Inflammatory macrophage treated with lipopolysaccharide for 1 hour (primary cell): ENCODE results near the gene MARCHF9.

Experiments used
- DNase-seq, 2 donors: peaks; one replicate each; pipeline ENCODE4 v3.0.0-alpha.2; 2020 to 2022

MARCHF9 gene

GRCh38 chr12:57739387-57739786 is 15.5 kb upstream of the MARCHF9 start:
- no peak for DNase-seq

GRCh38 chr12:57739914-57740538 is 14.9 kb upstream of the MARCHF9 start:
- no peak for DNase-seq

GRCh38 chr12:57740656-57741412 is 14.1 kb upstream of the MARCHF9 start:
- no peak for DNase-seq

- DNase-seq: no peak
Measured at GRCh38 chr12:57741413-57741789, 13.5 kb upstream of the MARCHF9 start.

GRCh38 chr12:57741844-57742738 is 12.8 kb upstream of the MARCHF9 start:
- peak; percentile 40 to 55 for DNase-seq

GRCh38 chr12:57743769-57744168 is 11.1 kb upstream of the MARCHF9 start:
- no peak for DNase-seq

GRCh38 chr12:57744194-57744776 is 10.6 kb upstream of the MARCHF9 start:
- peak; percentile 78 to 96 for DNase-seq

GRCh38 chr12:57744777-57745484 is 10.0 kb upstream of the MARCHF9 start, which contains the start of gene TSPAN31:
TSPAN31 (plus strand) TSS chr12:57745039; CDS start chr12:57745155, 116 bp downstream.
- DNase-seq: peak; percentile 98

GRCh38 chr12:57745485-57745881 is 9.4 kb upstream of the MARCHF9 start:
- peak in 1 of 2 donors; percentile 57 for DNase-seq

- no peak for DNase-seq
Measured at GRCh38 chr12:57746025-57746424, 8.9 kb upstream of the MARCHF9 start.

- DNase-seq: no peak
Measured at GRCh38 chr12:57749061-57749460, 5.8 kb upstream of the MARCHF9 start.

GRCh38 chr12:57750561-57751431 is 4.1 kb upstream of the MARCHF9 start:
- DNase-seq: no peak

GRCh38 chr12:57751432-57751787 is 3.5 kb upstream of the MARCHF9 start:
- no peak for DNase-seq

- peak; percentile 95 to 97 for DNase-seq
Measured at GRCh38 chr12:57751788-57752667, 2.9 kb upstream of the MARCHF9 start, which contains the start of gene CDK4. CDK4 (minus strand) TSS chr12:57752310; CDS start chr12:57751717, 593 bp downstream.

- DNase-seq: no peak
Measured at GRCh38 chr12:57752668-57753000, 2.3 kb upstream of the MARCHF9 start.

- no peak for DNase-seq
Measured at GRCh38 chr12:57753756-57754337, 1.1 kb upstream of the MARCHF9 start.

- DNase-seq: no peak
Measured at GRCh38 chr12:57755194-57755453, 221 bp downstream of the MARCHF9 start.

GRCh38 chr12:57755454-57756372 is 810 bp downstream of the MARCHF9 start:
- DNase-seq: no peak
